ENCODE data around the gene EPSTI1.

Gene EPSTI1

DNA sequence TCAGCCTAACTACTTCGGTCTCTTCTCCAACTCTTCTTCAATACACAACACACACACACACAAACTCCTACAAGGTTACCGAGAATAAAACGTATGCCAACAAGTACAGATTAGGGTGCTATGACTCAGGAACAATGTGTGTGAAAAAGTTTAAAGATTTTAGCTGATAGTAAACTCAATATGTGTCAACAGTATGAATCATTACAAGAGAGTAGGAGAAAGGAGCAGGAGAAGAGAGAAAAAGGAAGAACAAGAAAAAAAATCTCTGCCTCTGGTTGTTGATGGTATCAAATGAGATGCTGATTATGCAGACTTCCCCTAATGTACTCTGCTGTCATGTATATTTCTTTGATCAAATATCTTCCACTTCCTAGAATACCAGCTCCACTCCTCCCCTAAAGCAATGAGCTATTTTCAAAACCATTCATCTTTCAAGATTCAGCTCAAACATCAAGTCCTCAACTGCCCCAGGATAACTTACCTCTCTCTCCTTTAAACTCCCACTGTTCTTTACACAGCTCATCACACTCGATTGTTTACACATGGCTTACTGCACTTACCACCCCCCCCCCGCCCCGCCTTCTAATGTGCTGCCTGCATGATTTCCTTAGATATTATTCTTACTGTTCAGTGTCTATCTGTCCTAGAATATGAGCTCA is 115.0 kb downstream of the EPSTI1 start:
- no peak for DNase-seq
- no peak overlapping the region for H3K27ac ChIP-seq (ENCODE audit: low read length)
- no peak overlapping the region for H3K4me2 ChIP-seq (ENCODE audit: insufficient read depth, low read length)
- H3K9me3 ChIP-seq (ENCODE audit: insufficient read depth, low read length, severe bottlenecking) = no peaks in the 10 kb centered on the region
- H3K4me3 ChIP-seq (ENCODE audit: low read depth in 1 of 2, low read length in 2 of 2) = no peak overlapping the region
- H3K79me2 ChIP-seq (ENCODE audit: insufficient read depth, low read length) = no peaks in the 10 kb centered on the region
- no peak overlapping the region for H2AFZ ChIP-seq (ENCODE audit: low read depth, low read length)
- no peaks in the 10 kb centered on the region for H3K36me3 ChIP-seq (ENCODE audit: insufficient read depth, low read length)
- no peak for ATAC-seq (ENCODE audit: insufficient read depth, low read depth)
- no peaks in the 10 kb centered on the region for H4K20me1 ChIP-seq (ENCODE audit: insufficient read depth, low read length)
- H3K9ac ChIP-seq (ENCODE audit: low read depth, low read length) = no peak overlapping the region
- TF ChIP-seq, protein P1, sequence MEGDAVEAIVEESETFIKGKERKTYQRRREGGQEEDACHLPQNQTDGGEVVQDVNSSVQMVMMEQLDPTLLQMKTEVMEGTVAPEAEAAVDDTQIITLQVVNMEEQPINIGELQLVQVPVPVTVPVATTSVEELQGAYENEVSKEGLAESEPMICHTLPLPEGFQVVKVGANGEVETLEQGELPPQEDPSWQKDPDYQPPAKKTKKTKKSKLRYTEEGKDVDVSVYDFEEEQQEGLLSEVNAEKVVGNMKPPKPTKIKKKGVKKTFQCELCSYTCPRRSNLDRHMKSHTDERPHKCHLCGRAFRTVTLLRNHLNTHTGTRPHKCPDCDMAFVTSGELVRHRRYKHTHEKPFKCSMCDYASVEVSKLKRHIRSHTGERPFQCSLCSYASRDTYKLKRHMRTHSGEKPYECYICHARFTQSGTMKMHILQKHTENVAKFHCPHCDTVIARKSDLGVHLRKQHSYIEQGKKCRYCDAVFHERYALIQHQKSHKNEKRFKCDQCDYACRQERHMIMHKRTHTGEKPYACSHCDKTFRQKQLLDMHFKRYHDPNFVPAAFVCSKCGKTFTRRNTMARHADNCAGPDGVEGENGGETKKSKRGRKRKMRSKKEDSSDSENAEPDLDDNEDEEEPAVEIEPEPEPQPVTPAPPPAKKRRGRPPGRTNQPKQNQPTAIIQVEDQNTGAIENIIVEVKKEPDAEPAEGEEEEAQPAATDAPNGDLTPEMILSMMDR (IDR thresholded peaks at IDR 0.05; ENCODE audit: borderline replicate concordance, extremely low read depth, low read length, poor library complexity, severe bottlenecking) = no peak
- no peak for TF ChIP-seq EZH2 (IDR thresholded peaks at IDR 0.05; ENCODE audit: borderline replicate concordance, low read depth, low read length, severe bottlenecking)
- no peaks in the 10 kb centered on the region for H3K27me3 ChIP-seq (ENCODE audit: insufficient read depth, low read length, poor library complexity)
- no peaks in the 10 kb centered on the region for H3K4me1 ChIP-seq (ENCODE audit: insufficient read depth, low read length)

DNA sequence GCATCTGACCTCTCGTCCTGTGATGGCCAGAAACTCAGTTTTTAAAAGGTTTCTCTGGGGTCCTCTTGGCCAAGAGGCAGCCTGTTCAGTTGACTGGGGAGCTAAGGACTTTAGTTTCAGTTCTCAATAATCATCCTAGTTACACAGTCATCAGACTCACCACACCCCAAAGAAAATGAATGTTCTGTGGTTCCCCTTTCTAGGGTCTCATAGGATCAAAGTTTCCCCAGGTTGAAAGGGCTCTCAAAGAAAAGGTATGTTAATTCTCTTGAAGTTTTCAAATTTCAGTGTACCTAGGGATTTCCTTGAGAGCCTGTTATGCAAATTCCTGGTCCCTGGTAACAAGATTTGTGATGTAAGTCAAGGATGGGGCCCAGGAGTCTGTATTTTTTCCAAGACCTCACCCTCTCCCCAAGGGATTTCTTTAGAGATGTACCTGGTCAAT is 115.7 kb downstream of the EPSTI1 start:
- no peaks in the 10 kb centered on the region for H3K36me3 ChIP-seq (ENCODE audit: insufficient read depth, low read length)
- H3K9ac ChIP-seq (ENCODE audit: low read depth, low read length) = no peak overlapping the region
- no peaks in the 10 kb centered on the region for H3K79me2 ChIP-seq (ENCODE audit: insufficient read depth, low read length)
- no peak overlapping the region for H3K4me3 ChIP-seq (ENCODE audit: low read depth in 1 of 2, low read length in 2 of 2)
- TF ChIP-seq EZH2 (IDR thresholded peaks at IDR 0.05; ENCODE audit: borderline replicate concordance, low read depth, low read length, severe bottlenecking) = no peak
- TF ChIP-seq, protein P1 (IDR thresholded peaks at IDR 0.05; ENCODE audit: borderline replicate concordance, extremely low read depth, low read length, poor library complexity, severe bottlenecking) = no peak
- H2AFZ ChIP-seq (ENCODE audit: low read depth, low read length) = no peak overlapping the region
- no peak for DNase-seq
- no peak overlapping the region for H3K4me2 ChIP-seq (ENCODE audit: insufficient read depth, low read length)
- no peaks in the 10 kb centered on the region for H3K4me1 ChIP-seq (ENCODE audit: insufficient read depth, low read length)
- H3K27ac ChIP-seq (ENCODE audit: low read length) = no peak overlapping the region
- no peaks in the 10 kb centered on the region for H3K27me3 ChIP-seq (ENCODE audit: insufficient read depth, low read length, poor library complexity)
- H4K20me1 ChIP-seq (ENCODE audit: insufficient read depth, low read length) = no peaks in the 10 kb centered on the region
- H3K9me3 ChIP-seq (ENCODE audit: insufficient read depth, low read length, severe bottlenecking) = no peaks in the 10 kb centered on the region
- ATAC-seq (ENCODE audit: insufficient read depth, low read depth) = no peak

DNA sequence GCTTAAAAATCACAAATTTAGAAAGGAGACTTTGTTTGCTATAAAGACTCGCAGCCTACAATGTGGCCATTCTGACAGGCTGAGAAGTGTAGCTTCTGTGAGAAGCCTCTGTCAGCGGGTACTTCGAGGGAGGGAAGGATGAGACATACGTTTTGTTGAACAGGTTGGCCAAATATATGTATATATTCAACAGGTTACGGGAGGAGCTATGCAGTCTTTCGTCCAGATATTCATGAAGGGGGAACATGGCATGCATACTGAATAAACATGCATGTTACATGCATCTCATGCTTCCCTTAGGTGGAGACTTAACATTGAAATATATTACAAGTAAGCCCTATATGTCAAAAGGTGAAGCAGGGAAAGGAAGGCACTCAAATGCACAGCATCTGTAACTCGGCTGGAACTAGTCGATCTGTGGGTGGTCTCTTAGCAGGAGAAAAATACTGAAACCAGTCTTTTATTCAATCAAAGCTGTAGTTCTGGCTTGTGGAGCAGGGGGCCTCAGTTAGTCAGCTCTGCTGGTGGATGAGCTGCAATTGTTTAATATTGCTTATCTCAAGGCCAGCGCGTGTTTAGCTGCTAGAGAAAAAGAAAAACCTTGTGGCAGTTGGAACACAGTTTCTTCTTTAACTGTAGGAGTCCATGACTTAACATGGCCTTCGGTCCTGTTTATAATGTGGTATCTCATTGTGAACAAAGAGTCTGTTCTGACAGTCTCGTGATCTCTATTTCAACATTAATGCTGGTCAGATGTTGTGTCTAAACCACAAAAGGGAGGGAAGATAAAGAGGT is 116.4 kb downstream of the EPSTI1 start:
- DNase-seq = no peak
- no peak overlapping the region for H3K4me2 ChIP-seq (ENCODE audit: insufficient read depth, low read length)
- ATAC-seq (ENCODE audit: insufficient read depth, low read depth) = no peak
- no peaks in the 10 kb centered on the region for H3K4me1 ChIP-seq (ENCODE audit: insufficient read depth, low read length)
- H3K79me2 ChIP-seq (ENCODE audit: insufficient read depth, low read length) = no peaks in the 10 kb centered on the region
- no peaks in the 10 kb centered on the region for H3K36me3 ChIP-seq (ENCODE audit: insufficient read depth, low read length)
- H2AFZ ChIP-seq (ENCODE audit: low read depth, low read length) = no peak overlapping the region
- H3K9ac ChIP-seq (ENCODE audit: low read depth, low read length) = no peak overlapping the region
- no peaks in the 10 kb centered on the region for H3K27me3 ChIP-seq (ENCODE audit: insufficient read depth, low read length, poor library complexity)
- no peak overlapping the region for H3K4me3 ChIP-seq (ENCODE audit: low read depth in 1 of 2, low read length in 2 of 2)
- H3K9me3 ChIP-seq (ENCODE audit: insufficient read depth, low read length, severe bottlenecking) = no peaks in the 10 kb centered on the region
- no peaks in the 10 kb centered on the region for H4K20me1 ChIP-seq (ENCODE audit: insufficient read depth, low read length)
- H3K27ac ChIP-seq (ENCODE audit: low read length) = no peak overlapping the region
- TF ChIP-seq, protein P1 (IDR thresholded peaks at IDR 0.05; ENCODE audit: borderline replicate concordance, extremely low read depth, low read length, poor library complexity, severe bottlenecking) = no peak
- no peak for TF ChIP-seq EZH2 (IDR thresholded peaks at IDR 0.05; ENCODE audit: borderline replicate concordance, low read depth, low read length, severe bottlenecking)
